Keratinocyte (primary cell): ENCODE measurements around the gene ACKR3.

Source experiments
- EZH2 ChIP-seq: IDR thresholded peaks from one replicate; pipeline ENCODE4 v1.6.1; 2012; ENCODE audit warnings: inconsistent platforms, mild to moderate bottlenecking, low read length, moderate library complexity
- TF ChIP-seq, protein P1 (sequence below), 3 experiments: IDR thresholded peaks in 1 of 3; conservative IDR thresholded peaks in 1 of 3; optimal IDR thresholded peaks in 1 of 3; 2 replicates in 2 of 3; 3 replicates in 1 of 3; pipeline versions ENCODE3 to v1.5.1; 2011; ENCODE audit warnings: low read length in 3 of 3, mild to moderate bottlenecking in 3 of 3, moderate library complexity in 2 of 3, control low read depth in 1 of 3, inconsistent platforms in 1 of 3; ENCODE audit not compliant: insufficient read depth in 2 of 3; ENCODE audit errors: extremely low read depth in 1 of 3

DNA sequence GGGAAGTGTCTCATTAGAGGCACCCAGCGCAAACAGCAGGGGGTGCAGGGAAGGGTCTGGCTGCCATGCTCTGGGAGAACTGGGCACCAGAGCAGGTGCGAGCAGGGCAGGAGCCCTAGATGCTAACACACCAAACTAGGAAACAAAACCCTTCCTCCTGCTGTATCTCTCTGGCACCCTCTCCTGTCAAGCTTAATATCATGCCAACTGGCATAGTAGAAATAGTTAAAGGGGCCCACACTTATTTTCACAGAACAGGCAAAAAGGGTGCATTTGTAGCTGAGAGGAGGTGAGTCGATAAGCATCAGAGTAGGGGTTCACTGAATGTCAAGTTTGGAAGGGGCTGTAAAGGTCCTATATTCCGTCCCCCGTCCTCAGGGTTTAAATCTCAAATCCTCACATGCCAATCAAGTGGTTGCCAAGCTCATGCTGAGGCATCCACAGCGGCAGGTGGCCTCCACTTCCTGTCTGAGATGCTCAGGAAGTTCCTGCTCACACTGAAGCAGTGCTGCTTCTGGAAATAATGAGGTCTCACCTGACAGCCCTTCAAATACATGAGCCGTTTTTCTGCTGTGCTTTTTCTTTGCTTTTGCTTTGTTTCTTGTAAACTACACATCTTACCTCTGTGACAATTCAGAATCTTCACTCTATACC, 14.9 kb upstream of the ACKR3 start:
- TF ChIP-seq, protein P1, sequence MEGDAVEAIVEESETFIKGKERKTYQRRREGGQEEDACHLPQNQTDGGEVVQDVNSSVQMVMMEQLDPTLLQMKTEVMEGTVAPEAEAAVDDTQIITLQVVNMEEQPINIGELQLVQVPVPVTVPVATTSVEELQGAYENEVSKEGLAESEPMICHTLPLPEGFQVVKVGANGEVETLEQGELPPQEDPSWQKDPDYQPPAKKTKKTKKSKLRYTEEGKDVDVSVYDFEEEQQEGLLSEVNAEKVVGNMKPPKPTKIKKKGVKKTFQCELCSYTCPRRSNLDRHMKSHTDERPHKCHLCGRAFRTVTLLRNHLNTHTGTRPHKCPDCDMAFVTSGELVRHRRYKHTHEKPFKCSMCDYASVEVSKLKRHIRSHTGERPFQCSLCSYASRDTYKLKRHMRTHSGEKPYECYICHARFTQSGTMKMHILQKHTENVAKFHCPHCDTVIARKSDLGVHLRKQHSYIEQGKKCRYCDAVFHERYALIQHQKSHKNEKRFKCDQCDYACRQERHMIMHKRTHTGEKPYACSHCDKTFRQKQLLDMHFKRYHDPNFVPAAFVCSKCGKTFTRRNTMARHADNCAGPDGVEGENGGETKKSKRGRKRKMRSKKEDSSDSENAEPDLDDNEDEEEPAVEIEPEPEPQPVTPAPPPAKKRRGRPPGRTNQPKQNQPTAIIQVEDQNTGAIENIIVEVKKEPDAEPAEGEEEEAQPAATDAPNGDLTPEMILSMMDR (optimal IDR thresholded peaks at IDR 0.05 in 1 of 3, IDR thresholded peaks at IDR 0.05 in 1 of 3, conservative IDR thresholded peaks at IDR 0.05 in 1 of 3; ENCODE audit: extremely low read depth in 1 of 3, insufficient read depth in 2 of 3, low read length in 3 of 3): no peak
- no peak for TF ChIP-seq EZH2
